Stimulated activated CD4-positive, alpha-beta T cell treated with anti-CD3 and anti-CD28 coated beads, Interleukin-2, amount 100 ng/mL, for 24 hours (primary cell): ENCODE measurements around the gene C17orf50.

Source experiments
- DNase-seq, 2 donors: peaks; one replicate each; pipeline ENCODE4 v3.0.0-alpha.2; 2020

The C17orf50 gene

DNA sequence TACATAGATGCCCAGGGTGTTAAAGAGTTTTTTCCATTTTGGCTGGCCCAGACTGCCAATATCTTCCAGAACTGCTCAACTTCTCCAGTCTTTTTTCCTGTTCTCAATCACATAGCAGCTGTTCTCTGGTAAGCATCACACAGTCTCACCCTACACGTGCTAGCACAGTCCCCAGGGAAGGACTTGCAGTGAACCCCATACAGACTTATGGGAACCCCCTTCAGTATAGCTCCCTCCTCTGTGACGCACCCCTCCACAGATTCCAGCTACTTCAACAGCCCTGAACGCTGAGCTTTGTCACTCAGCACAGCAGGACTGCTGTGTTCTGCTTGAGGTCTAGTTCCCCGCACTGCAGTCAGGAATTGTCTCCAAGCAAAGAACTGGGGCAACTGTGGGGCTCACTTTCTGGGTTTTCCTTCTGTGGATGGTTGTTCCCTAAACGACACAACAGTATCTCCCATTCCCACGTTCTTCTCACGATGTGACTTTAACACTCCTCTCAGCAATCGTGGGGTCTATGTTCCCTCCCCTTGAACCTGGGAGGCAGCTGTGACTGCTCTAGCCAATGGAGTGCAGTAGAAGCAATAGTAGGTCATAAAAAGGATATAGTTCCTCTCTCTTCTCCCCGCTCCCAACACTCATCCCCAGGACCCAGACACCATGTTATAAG, 31.1 kb downstream of the C17orf50 start:
- DNase-seq = no peak

DNA sequence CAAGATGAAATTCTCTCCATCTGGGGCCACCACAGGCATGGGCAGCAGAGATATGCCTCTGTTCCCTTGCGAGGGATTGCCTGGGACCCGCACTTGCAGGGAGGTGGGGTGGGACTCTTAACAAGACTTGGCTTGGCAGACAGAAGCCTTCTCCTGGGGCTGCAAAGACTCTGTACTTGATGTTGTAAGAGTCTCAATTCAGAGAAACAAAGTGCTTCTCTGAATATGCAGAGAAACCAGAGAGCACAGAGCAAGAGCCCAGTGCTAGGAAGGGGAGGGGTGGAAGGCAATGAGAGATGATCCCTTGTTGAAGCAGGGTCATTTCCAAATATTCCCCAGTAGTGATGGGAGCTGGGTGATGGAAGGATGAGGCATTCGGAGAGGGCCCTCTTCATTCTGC, 32.6 kb downstream of the C17orf50 start:
- no peak for DNase-seq

- DNase-seq = peak; percentile 49 to 63
Measured at GRCh38 chr17:35795007-35795870, 34.6 kb downstream of the C17orf50 start, which contains the start of gene MMP28. Gene MMP28, minus strand, starts transcription at chr17:35795641. Its CDS starts 264 bp downstream, at chr17:35795377.

GRCh38 chr17:35795871-35796265, 35.2 kb downstream of the C17orf50 start:
- no peak for DNase-seq

- DNase-seq = no peak
Measured at GRCh38 chr17:35796942-35797341, 36.3 kb downstream of the C17orf50 start.

DNA sequence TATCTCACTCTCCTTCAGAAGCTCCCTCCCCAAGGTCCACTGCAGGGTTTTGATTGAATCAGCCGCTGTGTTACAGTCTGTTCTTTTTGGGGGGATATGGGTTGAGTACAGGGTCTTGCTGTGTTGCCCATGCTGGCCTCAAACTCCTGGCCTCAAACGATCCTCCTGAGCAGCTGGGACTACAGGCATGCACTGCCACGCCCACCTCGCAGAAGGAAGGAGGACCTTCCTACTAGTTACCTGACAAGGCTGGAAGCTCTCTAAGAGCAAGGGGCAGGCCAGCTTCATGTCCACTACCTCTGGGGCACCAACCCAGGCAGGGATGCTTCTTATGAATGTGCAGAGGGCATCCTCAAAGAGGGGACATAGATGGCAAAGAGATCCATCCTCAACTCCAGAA, 36.7 kb downstream of the C17orf50 start:
- DNase-seq = no peak

DNA sequence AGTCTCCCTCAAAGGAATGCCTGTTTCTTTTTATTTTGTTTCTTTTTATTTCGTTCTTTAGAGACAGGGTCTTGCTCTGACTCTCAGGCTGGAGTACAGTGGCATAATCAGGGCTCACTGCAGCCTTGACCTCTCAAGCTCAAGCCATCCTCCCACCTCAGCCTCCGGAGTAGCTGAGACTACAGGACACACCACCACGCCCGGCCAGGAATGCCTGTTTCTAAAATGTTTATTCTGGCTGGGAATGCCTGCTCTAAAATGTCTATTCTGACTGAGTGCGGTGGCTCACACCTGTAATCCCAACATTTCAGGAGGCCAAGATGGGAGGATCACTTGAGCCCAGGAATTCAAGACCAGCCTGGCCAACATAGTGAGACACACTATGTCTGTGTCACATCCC, 37.2 kb downstream of the C17orf50 start:
- DNase-seq = no peak

GRCh38 chr17:35799942-35800341, 39.3 kb downstream of the C17orf50 start:
- no peak for DNase-seq

DNA sequence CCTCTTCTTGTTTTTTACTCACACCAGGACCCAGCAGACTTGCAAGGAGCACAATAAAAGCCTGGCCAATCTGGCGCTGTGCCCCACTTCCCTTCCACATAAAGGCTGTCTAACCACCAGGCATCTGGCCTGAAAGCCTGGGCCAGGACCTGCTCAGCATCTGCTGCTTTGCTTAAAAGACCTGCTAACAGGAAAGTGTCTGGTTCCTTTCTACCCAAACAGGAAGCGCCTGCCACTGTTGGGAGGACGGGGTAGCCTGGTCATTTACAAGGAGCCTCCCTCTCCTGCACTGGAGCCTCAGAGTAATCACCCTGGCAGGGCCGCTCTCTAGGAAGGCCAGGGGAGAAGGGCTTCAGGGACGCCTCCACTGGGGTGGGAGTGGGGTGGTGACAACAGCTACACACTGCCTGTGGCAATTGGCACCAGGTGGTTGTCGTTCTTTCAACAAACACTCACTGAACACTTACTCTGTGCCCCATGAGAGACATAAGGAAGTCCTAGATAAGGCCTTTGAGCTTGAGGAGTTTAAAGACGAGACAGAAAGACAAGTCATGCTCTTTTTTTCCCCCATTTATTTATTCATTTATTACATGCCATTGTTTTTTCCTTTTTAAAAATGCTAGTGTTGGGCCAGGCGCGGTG, 41.0 kb downstream of the C17orf50 start:
- no peak for DNase-seq

DNA sequence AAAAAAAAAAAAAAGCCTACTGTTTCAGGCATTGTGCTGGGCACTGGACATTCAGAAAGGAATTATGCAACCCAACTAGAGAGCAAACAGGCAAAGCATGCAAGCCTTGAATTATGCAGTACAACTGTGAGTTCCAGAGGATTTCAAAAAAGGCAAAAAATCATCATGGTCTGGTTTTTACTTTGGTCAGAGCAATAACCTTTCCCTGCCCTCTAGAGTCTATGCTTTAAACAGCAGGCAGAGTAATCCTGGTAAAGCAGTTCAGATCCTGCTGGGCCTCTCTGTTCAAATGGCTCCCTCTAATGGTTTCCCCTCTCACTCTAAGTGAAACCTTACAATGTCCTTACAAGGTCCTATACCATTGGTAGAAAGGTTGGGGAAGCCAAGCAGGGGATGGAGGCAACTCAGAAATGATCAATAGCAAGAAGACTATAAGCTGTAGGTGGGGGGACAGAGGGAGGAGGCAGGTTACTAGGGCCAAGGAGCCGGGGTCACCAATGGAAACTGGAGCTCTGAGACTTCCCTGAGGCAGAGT, 44.0 kb downstream of the C17orf50 start:
- peak; percentile 16 to 40 for DNase-seq

GRCh38 chr17:35807371-35808144, 46.9 kb downstream of the C17orf50 start:
- DNase-seq = no peak

DNA sequence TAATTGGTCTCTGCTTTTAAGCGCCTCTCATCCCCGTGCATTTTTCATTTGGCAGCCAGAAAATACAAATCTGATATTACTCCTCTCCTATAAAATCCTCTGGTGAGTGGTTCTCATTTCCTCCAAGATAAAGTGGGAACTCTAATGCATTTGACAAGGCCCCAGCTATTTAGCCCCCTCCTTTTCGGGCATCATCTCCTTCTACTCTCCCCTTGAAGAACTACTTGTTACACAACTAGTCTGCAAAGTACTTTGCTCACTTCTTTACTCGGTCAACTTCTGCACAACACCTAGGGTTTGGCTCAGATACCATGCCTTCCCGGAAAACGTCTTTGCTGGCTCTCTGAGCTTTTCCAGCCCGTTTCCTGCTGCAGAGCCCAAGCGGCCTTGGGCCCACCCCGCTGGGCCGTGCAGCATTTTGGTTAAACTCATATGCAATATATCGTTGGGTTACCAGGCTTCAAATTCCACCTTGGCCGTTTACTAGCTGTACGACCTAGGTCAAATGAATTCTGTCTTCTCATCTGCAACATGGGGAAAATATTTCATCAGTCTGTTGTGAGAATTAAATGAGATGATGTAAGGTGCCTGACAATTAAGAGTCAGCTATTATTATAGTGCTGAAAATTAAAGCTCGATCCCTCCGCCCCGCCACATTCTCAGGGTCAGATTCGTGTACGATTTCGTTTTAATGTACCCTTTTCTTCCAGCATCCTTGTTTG, 47.7 kb downstream of the C17orf50 start:
- DNase-seq = no peak

DNA sequence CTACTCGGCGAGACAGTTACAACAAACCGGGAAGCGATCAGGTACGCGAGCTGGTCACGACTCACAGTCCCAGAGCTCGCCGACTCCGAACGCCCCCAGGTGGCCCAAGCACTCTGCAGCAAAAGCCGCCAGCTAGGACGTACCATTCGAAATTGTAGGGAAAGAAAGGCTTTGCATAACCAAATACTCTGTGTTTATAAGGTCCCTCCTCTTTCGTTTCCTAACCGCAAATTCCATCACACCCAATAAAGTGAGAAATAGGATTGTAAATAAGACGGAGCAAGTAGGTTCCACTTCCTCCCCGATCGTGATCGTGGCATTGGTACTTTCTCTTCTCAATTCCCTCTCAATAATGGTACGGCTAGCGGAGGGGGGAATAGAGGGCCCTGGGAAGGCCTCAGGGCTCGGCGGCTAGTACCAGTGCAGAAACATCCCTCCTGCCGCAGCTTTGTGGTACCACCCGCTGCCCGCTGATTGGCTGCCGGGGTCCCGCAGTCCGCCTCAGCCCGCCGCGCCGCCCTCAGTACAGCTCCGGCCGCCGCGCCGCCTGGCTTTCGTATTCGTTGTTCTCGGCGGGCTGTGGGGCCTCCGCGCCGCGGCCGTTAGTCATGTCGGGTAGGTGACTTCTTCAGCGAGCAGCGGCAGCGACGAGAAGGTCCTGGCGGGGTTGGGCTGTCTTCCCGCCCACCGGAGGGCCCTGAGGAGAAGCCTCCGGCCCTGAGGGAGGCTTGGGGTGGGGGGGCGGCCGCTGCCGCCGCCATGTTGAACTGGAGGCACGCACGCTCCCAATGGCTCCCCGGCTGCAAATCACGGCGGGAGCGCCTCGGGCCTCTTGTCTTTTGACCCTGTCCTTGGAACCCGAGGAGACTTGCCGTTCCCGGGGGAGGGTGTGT, 48.5 kb downstream of the C17orf50 start, which contains the start of gene TAF15:
Gene TAF15 (plus strand): TSS at position 523 of the 893 bp plus-strand sequence. CDS start 86 bp downstream, at position 609.
- DNase-seq = peak; percentile 95

- DNase-seq = no peak
Measured at GRCh38 chr17:35809855-35810461, 49.3 kb downstream of the C17orf50 start.

DNA sequence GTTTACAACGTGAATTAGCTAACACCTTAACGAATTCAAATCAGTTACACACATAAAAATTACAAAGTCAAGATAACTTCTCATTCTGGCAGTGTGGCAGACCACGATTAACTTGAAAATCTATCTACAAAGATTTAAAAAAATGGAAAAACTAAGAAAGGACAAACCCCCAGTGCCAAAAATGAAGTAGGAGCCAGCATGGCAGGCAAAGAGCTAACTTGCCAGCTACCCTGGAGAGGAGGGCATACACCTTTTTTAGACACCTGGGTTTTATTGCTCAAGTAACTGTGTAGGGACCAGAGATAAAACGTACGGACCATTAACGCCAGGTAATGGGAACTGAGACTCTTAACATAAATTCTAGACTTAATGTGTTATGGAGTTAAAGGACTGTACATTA, 51.1 kb downstream of the C17orf50 start:
- DNase-seq = no peak

GRCh38 chr17:35812456-35812855, 51.8 kb downstream of the C17orf50 start:
- DNase-seq = no peak
